HG03565 (cell line): ENCODE results near the gene CLDN7.

Source experiments
- ATAC-seq: cut with Tn5 transposase; IDR thresholded peaks from one replicate; pipeline ENCODE4 v1.9.1; 2021; ENCODE audit warnings: mild to moderate bottlenecking, moderate library complexity; ENCODE audit not compliant: unreplicated experiment

CLDN7 gene, protein sequence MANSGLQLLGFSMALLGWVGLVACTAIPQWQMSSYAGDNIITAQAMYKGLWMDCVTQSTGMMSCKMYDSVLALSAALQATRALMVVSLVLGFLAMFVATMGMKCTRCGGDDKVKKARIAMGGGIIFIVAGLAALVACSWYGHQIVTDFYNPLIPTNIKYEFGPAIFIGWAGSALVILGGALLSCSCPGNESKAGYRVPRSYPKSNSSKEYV

DNA sequence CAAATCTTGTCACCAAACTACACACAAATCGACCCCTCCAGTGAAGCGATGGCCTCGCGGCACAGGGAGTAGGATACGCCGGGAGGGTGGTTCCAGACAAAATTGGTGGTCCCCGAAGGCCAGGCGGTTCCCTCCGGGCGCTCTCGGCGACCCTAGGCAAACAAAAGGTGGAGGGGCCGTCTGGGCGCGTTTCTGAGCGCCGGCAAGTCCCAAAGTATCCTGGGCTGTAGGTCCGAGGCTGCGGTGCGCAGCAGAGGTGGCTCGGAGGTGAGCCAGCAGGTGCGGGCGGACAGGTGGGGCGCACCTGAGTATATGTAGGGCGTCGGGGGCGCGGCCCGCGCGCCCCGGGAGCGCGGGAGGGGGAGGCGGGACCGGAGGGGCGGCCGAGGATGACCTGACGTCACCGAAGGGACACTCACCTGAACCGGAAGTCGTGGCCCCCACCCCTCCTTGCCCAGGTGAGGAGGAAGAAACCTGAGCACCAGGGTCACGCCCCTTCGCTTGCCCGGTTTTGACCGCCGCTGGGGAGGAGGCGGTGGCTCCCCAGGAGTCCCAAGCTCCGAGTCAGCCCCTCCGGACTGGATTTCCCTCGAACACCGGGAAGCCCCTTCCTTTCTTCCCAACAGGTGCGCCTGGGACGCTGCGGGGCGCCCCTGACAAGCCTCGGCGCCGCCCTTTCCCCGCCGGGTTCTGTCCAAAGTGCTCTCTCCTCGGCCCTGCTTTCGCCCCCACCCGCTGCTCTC, at the start of gene CLDN7:
TSS of gene CLDN7 (minus strand) at position 287 of the 743 bp plus-strand sequence. CDS start 435 bp downstream, outside the sequence.
- no peak for ATAC-seq

DNA sequence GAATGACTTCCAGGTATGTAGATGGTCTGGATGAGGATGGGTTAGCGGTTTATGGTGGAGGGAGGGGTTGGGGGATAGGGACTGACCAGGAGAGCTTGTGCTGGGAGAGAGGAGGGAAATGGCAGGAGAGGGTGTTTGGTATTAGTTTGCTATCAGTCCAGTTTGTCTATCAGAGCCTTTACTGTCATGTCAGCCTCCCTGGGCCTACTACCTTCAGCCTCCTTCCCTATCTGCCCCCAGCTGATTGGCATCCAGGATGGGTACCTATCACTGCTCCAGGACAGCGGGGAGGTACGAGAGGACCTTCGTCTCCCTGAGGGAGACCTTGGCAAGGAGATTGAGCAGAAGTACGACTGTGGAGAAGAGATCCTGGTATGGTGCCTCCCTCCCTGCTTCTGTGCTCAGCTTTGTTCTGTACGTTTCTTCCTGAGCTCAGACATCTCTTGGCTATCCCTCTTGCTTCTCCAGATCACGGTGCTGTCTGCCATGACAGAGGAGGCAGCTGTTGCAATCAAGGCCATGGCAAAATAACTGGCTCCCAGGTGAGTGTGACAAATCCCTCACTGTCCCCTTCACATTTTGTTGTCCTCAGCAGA, 48.9 kb upstream of the CLDN7 start:
- ATAC-seq, result no peak

DNA sequence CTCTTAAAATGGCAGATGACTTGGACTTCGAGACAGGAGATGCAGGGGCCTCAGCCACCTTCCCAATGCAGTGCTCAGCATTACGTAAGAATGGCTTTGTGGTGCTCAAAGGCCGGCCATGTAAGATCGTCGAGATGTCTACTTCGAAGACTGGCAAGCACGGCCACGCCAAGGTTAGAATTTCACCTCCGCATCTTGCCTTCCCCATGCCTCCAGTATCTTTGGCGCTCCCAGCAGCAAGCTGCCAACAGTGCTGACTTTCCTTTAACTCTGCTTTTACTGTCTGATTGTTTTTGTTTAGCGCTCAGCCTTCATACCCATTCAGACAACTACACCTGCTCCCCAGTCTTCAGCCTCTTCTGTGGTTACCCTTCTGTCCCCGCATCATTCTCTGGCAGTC, 47.4 kb upstream of the CLDN7 start:
- no peak for ATAC-seq

DNA sequence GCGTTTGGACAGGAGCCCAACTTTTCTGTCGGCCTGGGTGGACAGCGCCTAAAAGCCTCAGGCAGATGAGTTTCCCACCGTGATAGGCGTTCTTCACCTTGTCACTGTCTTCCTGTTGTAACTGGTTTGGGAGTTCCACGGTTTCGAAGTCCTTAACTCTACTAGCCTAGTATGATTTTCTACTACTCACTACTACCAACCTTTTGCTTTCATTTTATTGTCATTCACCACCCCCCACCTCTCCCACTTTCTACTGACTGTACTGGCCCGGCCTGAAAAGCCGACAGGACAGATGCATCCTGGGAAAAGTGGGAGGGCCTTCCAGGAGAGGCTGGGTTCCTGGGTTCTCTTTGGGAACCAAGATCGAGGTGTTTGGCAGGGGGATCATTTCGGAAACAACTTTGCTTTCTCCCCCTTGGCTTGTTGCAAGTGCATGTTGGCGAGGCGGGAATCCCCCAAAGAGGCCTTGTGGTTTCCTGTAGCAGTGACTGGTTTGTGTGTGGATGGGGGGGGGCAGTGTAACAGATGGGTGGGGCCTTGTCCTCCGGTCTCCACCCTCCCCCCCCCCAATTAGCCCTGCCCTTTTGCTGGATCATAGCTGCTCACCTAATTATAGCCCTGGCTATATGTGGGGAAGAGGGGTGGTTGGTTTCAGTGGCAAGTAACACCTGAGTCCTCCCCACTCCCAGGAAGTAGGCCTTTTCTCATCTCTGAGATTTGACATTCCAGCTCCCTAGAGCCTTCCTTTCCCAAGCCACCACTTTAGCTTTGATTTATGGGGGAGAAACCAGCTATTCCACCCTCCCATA, 46.6 kb upstream of the CLDN7 start:
- no peak for ATAC-seq

DNA sequence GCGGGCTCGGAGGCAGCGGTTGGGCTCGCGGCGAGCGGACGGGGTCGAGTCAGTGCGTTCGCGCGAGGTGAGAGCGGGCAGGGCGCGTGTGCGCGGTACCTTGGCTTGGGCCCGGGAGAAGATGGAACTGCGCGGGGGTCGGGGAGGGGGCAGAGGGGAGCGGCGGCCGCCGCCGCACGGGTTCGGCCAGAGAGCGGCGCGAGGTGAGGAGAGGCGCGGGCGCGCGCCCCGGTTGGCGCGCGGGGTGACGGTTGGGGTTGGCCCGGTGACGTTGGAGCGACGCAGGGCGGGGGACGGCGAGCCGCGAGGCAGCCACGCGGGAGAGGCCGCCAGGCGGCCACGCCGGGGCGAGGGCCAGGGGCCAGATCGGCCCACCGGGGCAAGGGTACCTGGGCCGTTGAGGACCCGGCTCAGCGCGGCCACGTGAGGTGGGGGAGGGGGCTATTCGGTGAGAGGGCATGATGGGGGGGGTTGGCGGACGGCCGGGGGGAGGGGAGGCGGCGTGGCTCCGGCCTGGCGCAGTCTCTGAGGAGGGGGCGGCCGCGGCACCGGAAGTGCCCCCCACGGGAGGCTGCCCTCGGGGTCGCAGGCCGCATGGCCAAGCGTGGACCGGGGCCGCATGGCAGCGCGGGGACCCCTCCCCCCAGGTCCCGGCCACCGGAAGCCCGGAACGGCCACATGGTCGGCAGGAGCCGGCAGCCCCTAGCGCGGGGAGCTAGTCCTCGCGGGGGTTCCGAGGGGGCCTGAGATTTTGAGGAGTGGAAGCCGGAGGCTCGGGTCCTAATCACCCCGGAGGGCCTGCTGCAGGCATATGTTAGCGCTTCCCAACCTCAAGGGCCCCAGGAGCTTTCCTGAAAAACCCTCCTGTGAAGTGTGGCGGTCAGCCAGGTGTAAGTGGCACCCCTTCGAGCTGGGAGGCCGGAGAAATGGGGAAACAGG, 45.7 kb upstream of the CLDN7 start:
- ATAC-seq, result no peak

DNA sequence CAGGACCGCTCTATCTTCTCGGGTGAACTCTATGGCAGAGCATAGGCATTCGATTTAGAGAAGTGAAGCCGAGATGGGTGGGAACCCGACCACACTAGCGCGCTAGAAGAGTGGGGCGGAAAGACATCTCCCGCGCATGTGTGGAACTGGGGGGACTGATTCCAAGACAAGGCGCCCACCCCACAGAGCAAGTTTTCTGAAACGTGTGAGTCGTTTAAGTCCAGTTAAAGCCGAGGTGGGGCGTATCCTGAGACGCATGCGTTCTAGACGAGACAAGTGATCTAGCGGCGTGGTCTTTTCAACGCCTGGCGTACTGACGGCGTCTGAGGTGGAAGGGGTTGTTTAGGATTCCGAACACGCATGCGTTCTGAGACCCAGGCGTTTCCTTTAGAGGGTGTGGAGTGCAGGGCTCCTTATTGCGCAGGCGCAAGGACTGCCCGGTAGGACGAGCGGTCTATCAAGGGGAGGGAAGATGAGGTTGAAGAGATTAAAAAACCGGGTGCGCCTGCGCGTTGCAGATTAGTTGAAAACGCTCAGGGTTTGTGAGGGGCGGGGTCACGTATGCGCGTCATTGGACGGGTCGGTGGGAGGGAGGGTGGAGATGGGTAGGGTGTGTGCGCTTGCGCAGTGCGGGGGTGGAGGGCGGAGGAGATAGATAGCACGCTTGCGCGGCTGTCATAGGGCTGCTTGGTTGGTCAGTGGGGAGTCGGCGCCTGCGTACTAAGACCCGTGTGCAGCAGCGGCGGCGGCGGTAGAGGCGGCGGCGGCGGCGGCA, 44.8 kb upstream of the CLDN7 start, which contains the start of gene EIF5A:
TSS of gene EIF5A (plus strand) at position 718 of the 775 bp plus-strand sequence. CDS start 2,008 bp downstream, outside the sequence.
- ATAC-seq, result peak; percentile 64

DNA sequence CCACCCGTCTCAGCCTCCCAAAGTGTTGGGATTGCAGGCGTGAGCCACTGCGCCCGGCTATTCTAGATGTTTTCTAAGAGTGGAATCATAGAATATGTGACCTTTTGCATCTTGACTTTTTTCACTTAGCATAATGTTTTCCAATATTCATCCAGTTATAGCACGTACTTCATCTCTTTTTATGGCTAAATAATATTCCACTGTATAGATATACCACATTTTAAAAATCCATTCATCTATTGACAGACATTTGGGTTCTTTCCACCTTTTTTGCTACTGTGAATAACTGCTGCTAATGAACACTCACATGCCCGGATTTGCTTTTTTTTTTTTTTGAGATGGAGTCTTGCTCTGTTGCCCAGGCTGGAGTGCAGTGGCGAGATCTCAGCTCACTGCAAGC, 41.9 kb upstream of the CLDN7 start:
- no peak for ATAC-seq

DNA sequence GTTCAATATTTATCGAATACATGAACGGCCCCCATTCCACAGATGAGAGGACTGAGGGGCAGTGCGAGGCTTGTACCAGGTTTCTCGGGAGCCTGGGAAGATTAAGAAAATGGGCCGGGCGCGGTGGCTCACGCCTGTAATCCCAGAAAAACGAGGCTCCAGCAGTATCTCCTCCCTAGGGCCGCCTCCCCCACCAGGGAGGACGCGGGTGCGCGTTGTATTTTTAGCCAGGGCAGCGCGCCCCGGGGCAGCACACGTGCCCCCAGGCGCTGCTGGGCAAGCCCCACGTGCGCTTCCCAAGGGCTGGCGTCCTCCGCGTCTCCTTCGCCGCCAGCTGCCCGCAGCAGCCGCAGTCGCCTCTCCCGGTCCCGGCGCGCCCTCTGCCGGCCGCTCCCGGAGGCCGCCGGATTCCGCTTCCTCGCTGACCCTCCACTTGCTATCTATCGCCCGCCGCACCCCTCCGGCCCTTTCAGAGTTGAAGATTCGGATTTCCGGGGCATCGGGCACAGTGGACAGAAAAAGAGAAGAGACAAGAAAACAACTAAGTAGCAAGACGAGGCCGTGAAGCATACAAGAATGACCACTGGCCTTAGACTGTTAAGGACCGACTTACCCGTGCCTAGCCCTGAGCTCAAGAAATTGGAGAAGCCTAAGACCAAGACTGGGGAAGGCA, 34.0 kb upstream of the CLDN7 start:
- no peak for ATAC-seq

DNA sequence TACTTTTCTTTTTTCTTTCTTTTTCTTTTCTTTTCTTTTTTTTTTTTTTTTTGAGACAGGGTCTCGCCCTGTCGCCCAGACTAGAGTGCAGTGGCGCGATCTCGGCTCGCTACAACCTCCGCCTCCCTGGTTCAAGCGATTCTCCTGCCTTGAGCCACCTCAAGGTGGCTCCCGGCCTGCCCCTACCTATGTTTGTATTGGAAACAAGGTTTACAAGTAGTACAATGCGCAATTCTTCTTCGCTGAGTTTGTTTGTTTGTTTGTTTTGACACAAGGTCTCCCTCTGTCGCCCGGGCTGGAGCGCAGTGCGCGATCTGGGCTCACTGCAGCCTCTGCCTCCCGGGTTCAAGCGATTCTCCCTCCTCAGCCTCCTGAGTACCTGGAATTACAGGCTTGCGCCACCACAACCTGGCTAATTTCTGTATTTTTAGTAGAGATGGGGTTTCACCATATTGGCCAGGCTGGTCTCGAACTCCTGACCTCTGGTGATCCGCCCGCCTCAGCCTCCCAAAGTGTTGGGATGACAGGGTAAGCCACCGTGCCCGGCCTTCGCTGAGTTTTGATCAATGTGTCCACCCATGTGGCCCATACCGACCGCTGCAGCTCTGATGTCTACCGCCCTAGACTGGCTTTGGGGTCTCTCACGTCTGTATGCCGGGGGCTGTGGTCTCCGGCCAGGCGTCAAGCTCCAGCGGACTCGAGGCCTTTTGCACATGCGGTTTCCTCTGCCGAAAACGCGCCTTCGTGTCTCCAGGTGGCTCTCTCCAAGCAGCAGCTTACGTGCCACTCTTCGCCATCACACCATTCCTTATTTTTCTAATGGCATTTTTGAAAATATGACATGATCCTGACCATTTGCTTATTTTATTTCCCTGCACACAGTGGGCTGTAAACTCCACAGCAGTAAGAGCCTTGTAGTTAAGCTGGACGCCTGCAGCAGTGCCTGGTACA, 33.2 kb upstream of the CLDN7 start:
- ATAC-seq, result no peak

DNA sequence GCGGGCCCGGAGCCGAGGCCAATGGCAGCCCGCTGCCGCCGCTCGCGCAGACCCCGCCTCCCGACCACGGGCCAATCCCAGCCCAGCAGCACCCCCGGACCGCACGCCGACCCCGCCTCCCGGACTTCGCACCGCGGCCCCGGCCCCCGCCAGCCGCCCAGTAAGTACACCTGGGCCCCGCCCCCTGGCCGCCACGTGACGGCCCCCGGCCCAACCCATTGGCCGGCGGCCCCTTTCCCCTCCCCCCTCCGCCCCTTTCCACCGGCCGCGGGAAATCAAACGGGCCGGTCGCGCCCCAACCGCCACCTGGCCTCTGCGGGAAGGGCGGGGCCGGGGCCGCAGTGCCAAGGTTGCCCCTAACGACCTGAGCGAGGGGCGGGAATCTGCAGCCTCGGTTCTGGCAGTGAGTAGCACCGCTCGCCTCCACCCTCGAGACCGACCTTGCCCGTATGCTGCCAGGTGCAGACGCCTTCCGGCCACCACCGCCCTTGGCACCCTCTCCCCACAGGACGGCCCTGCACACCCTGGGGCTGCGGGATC, 32.4 kb upstream of the CLDN7 start, which contains the start of gene YBX2:
TSS of gene YBX2 (minus strand) at position 26 of the 540 bp plus-strand sequence. CDS start 139 bp downstream, outside the sequence.
- no peak for ATAC-seq

DNA sequence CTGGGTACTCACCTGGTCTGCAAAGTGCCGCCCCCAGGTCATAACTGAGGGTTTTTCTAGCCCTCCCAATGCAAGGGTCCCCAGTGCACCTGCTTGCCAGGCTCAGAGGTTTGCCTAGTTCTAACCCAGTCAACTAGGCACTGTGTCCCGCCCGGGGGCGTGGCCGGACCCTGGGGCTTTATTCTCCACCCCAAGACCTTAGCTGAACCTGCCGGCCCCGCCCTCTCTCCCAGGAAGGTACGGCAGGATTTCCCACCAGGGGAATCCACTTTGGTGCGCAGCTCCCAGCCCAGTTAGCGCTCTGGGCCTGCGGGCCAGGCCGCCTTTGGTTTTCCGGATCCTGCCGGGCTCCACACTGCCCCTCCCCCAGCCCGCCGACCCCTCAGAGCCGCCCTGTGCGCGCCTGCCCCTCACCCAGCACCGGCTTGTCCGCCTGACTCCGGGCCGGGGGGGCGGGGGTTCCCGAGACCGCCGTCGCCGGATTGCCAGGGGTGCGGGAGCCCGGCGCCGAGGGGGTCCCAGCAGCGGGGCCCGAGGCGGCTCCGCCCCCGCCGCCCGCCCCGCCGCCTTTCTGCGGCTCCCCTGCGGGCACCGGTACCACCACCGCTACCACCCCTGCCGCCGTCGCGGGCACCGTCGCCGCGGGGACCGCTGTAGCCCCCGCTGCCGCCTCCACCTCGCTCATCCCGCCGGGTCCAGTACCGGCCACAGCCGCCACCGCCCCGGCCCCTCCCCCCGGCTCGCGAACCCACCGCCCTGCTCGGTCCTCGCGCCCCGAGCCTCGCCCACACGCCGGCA, 31.7 kb upstream of the CLDN7 start:
- ATAC-seq, result no peak

DNA sequence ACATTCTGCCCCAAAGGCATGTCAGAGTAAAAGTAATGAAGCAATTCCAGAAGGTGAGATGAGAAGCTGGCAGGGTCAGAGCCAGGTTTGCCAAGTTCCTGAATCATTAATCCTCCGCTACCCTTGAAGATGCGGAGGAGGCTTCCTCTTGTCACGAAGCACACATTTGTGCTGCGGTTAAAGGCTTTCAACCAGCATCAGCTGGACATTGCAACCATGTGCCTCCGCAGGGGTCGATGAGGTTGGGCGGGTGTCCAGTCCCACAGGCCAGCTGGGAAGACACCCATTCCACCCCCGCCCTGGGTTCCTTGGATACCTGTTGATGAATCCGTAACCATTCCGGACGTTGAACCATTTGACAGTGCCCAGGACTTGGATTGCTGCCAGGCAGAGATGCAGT, 30.9 kb upstream of the CLDN7 start:
- ATAC-seq, result no peak

DNA sequence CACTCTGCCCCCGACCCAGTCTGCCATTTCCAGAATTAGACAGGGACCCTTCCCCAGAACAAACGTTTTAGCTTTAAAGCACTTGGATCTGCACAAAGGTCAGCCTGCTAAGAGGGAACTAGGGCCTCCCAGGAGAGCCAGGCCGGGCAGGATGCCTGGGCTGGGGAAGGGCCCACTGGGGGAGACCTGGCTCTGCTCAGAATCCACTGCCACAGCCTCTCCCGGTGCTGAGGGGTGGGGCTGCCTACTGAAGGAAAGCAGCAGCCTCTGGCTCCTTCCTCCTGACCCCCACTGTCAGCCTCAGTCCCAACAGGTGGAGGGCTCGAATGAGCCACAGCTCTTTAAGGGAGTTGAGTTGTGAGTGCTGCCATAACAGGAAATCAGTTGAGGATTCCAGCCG, 30.5 kb upstream of the CLDN7 start:
- ATAC-seq, result no peak

DNA sequence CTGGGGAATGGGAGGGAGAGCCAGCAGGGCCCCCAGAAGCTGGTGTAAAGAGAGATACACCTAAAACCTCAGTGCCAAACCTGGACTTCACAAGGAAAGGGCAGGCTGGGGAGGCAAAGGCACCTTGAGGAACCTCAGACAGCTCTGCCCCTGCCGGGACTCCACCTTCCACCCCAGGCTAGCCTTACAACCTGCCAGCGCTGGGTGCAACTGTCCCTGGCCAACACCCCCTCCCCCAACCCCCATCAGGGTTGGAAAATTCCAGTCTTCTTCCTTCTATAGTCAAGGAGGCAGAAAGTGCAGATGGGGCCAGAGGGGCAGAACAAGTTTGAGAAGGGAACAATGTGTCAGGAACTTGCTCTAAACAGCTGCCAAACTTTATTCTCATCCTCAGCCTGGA, 29.9 kb upstream of the CLDN7 start:
- no peak for ATAC-seq

DNA sequence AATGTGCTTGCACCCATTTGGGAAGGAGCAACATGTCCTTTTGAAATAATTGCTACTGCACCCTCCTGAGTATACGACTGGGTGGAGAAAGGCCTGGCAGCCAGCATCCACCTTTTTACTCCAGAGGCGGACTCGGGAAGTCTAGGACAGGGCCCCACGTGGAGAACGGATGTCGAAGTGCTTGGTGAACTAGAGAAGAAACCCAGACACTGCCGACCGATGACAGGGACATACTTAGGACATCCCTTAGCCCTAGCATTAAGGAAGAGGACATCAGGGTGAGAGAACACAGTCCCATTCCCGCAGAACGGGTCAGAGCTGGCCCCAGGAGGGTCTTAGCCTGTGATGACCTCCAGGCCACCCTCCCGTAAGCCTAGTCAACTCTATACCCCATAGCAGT, 28.4 kb upstream of the CLDN7 start:
- no peak for ATAC-seq

DNA sequence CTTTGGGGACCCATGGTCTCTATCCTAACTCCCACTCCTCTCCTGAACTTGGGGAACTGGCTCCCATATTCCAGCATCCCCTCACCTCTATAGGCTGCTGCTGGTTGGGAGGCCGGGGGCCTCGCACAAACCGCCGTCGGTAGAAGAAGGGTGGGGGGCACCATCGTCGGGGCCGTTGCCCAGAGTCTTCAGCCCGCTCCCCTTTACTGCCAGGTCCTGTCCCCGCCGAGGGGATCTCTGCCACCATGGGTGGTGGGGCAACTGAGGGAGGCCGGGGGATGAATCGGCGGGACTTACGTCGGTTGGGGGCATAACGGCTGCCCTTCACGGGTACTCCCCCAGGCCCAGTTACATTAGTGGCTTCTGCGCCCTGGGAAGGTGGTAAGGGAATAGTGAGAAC, 27.9 kb upstream of the CLDN7 start:
- ATAC-seq, result no peak
